GM18526 (cell line): Measurements from ENCODE around the gene BLMH.

ENCODE experiments used
- POLR2A ChIP-seq: IDR thresholded peaks from 3 replicates; pipeline ENCODE4 v1.6.1; 2011; ENCODE audit not compliant: insufficient read length; ENCODE audit errors: extremely low read depth

BLMH gene

GRCh38 chr17:30229012-30229411 lies 62.7 kb downstream of the BLMH start:
- TF ChIP-seq POLR2A: no peak

- no peak for TF ChIP-seq POLR2A
These were observed 63.7 kb downstream of the BLMH start for GRCh38 chr17:30228011-30228410.

- no peak for TF ChIP-seq POLR2A
These were observed 64.9 kb downstream of the BLMH start for GRCh38 chr17:30226878-30227277.

- no peak for TF ChIP-seq POLR2A
These were observed 65.7 kb downstream of the BLMH start for GRCh38 chr17:30225919-30226553.

- TF ChIP-seq POLR2A: no peak
These were observed 66.6 kb downstream of the BLMH start for GRCh38 chr17:30225112-30225511.

- no peak for TF ChIP-seq POLR2A
These were observed 67.3 kb downstream of the BLMH start for GRCh38 chr17:30224419-30224960.

- no peak for TF ChIP-seq POLR2A
These were observed 69.0 kb downstream of the BLMH start for GRCh38 chr17:30222721-30223175.

GRCh38 chr17:30222251-30222650 lies 69.5 kb downstream of the BLMH start:
- no peak for TF ChIP-seq POLR2A

- no peak for TF ChIP-seq POLR2A
These were observed 70.4 kb downstream of the BLMH start for GRCh38 chr17:30221346-30221745.

GRCh38 chr17:30220414-30220813 lies 71.3 kb downstream of the BLMH start:
- no peak for TF ChIP-seq POLR2A

- TF ChIP-seq POLR2A: no peak
These were observed 71.9 kb downstream of the BLMH start for GRCh38 chr17:30219833-30220232.

GRCh38 chr17:30219315-30219714 lies 72.4 kb downstream of the BLMH start:
- TF ChIP-seq POLR2A: no peak

- no peak for TF ChIP-seq POLR2A
These were observed 72.9 kb downstream of the BLMH start for GRCh38 chr17:30218799-30219198.

- TF ChIP-seq POLR2A: no peak
These were observed 73.9 kb downstream of the BLMH start for GRCh38 chr17:30217746-30218245.

GRCh38 chr17:30217054-30217453 lies 74.7 kb downstream of the BLMH start:
- TF ChIP-seq POLR2A: no peak

GRCh38 chr17:30212750-30213149 lies 79.0 kb downstream of the BLMH start:
- peak; percentile 18 for TF ChIP-seq POLR2A

- no peak for TF ChIP-seq POLR2A
These were observed 80.4 kb downstream of the BLMH start for GRCh38 chr17:30211371-30211770.
